Cerebellar cortex (tissue), 1 donor: ENCODE results near the gene PLEKHB1.
"Not testable (repeated sequence)": the region's sequence is repeated elsewhere in the genome, so short reads cannot be mapped to it uniquely, and the experiment has no call there.

Source experiments
- DNase-seq: peaks from one replicate; pipeline ENCODE4 v3.0.0-alpha.2; 2015; ENCODE audit warnings: low spot score

PLEKHB1 gene

DNA sequence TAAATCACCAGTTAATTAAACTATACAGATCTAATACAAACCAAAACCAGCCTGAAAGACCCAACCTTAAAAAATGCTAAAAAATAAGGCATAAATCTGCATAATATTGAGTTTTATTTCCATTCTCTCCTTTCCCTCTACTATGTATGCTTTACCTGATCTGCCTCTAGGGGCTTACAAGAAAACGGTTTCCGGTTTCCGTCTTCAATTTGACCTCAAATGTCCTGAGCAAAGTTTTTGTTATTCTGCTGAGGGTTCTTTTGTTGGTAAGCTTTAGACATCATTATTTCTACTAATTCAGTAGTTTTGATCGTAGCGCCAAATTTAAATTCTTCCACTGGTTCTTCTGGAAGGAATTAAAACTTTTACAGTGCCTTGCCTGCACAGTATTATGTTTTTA lies 30.2 kb downstream of the PLEKHB1 start:
- not testable (repeated sequence) for DNase-seq

DNA sequence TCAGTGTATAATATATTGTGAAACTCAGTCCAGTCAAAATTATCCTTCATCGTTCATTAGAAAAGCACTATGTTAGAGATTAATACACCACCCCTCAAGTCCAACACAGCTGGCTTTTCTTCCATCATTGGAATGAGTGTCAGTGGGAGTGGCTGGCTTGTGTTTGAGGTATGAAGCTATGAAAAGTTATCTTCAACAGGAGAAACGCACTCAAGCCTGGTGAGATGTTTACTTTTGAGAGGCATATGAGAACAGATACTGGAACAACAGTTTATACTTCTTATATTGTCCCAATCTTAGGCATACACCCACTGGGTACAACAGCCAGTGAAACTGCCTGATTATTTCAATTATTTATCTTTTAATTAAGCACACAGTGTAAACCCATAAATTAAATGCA lies 34.3 kb downstream of the PLEKHB1 start:
- DNase-seq = no peak

DNA sequence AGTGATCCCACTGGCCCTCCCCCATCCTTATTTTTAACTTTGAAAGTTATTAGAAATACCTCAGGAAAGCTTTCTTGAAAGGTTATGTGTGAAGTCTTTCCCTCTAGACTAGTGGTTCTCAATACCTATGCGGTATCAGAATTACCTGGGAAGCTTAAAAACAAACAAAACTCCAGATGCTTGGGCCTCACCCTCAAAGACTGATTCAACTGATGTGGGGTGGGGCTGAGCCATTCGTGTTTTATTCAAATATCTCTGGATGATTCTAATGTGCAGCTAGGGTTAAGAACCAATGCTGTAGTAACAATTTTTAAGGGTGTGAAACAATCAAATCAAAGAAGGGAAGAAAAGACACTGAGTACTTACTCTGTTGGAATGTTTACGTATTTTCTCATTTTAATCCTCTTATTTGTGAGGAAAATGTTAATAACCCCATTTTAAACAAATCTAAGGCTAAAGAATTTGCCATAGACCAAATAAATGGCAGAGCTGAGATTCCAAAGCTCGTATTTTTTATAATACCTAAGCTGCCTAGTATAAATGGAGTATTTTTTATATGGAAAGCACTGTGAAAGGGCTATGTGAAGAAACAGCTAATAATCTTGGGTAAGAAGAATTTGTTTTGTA lies 47.6 kb downstream of the PLEKHB1 start:
- DNase-seq = no peak

DNA sequence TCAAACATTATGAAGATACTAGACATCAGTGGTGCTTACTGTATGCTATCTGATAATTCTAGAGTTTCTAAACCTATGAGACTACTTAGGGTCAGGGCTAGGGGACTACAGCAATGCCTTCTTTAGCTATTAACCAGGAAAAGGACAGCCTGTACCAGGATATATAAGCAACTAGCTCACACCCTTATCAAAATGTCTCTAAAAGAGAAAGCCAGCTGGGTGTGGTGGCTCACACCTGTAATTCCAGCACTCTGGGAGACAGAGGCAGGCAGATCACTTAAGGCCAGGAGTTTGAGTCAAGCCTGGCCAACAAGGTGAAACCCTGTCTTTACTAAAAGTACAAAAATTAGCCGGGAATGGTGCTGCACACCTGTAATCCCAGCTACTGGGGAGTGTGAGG lies 58.7 kb downstream of the PLEKHB1 start:
- DNase-seq = no peak

DNA sequence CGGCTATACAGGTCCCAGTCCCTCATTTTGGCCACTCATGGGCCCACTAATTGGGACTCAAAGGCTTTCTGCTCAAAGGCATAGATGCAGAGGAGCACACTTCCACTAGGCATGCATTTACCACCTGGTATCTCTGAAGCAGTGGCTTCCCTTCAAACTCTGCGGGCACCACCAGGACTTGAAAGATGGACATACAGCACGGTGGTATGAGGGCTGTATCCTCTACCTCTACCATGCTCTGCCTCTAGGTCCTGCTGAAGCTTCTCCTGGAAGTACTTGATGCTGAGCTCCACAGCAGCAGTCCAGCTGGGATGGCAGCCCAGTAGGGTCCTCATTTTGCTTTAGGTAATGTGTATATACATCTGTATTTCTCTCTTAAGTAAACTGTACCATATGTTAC lies 64.6 kb downstream of the PLEKHB1 start:
- DNase-seq = no peak
